Central memory CD8-positive, alpha-beta T cell (primary cell): ENCODE data around the gene PDE6A.

Experiments used
- ATAC-seq: fragments of 150-1000 bp; cut with Tn5 transposase; replicated peaks from 2 replicates; pipeline ENCODE4 v1.10.0; 2022; ENCODE audit warnings: mild to moderate bottlenecking, moderate FRiP score, moderate number of reproducible peaks; ENCODE audit not compliant: poor library complexity, severe bottlenecking; ENCODE audit errors: extremely low read depth
- DNase-seq, 2 donors: peaks; one replicate each; pipeline ENCODE4 v3.0.0; 2021; ENCODE audit warnings: low spot score in 2 of 2
- H3K27ac Mint-ChIP-seq: one replicate; pipeline ENCODE4 v1.8.0; 2022; ENCODE audit warnings: low read depth, mild to moderate bottlenecking, moderate library complexity, mixed read lengths
- H3K27me3 Mint-ChIP-seq: one replicate; pipeline ENCODE4 v1.8.0; 2022; ENCODE audit warnings: mixed read lengths
- H3K36me3 Mint-ChIP-seq: one replicate; pipeline ENCODE4 v1.8.0; 2022; ENCODE audit warnings: mild to moderate bottlenecking, moderate library complexity, mixed read lengths; ENCODE audit not compliant: insufficient read depth
- H3K4me1 Mint-ChIP-seq: one replicate; pipeline ENCODE4 v1.8.0; 2022; ENCODE audit warnings: mixed read lengths
- H3K4me3 Mint-ChIP-seq: one replicate; pipeline ENCODE4 v1.8.0; 2022; ENCODE audit warnings: mild to moderate bottlenecking, moderate library complexity, mixed read lengths
- H3K9me3 Mint-ChIP-seq: one replicate; pipeline ENCODE4 v1.8.0; 2022; ENCODE audit warnings: mixed read lengths

Gene PDE6A

GRCh38 chr5:149857499-149857898 is 87.1 kb downstream of the PDE6A start:
- DNase-seq (no peak), ATAC-seq (no peak)
- Mint-ChIP-seq H3K36me3 (peaks cover 1% of the 10 kb centered on the region), H3K9me3 (no peaks in the 10 kb centered on the region), H3K27ac (no peak overlapping the region), H3K4me1 (peaks cover 10% of the 10 kb centered on the region), H3K4me3 (no peak overlapping the region), H3K27me3 (no peaks in the 10 kb centered on the region)

GRCh38 chr5:149855366-149855765 is 89.2 kb downstream of the PDE6A start:
- no peak overlapping the region for H3K27ac Mint-ChIP-seq
- no peaks in the 10 kb centered on the region for H3K9me3 Mint-ChIP-seq
- no peaks in the 10 kb centered on the region for H3K4me1 Mint-ChIP-seq
- no peak for DNase-seq
- H3K4me3 Mint-ChIP-seq = no peak overlapping the region
- peaks cover 3% of the 10 kb centered on the region for H3K36me3 Mint-ChIP-seq
- no peak for ATAC-seq
- H3K27me3 Mint-ChIP-seq = no peaks in the 10 kb centered on the region

- DNase-seq (no peak), ATAC-seq (no peak)
- Mint-ChIP-seq H3K27ac (no peak overlapping the region), H3K4me1 (no peaks in the 10 kb centered on the region), H3K36me3 (peaks cover 3% of the 10 kb centered on the region), H3K27me3 (no peaks in the 10 kb centered on the region), H3K4me3 (no peak overlapping the region), H3K9me3 (no peaks in the 10 kb centered on the region)
These were observed 89.7 kb downstream of the PDE6A start for GRCh38 chr5:149854866-149855265.

- H3K36me3 Mint-ChIP-seq = peaks cover 3% of the 10 kb centered on the region
- H3K9me3 Mint-ChIP-seq = no peaks in the 10 kb centered on the region
- ATAC-seq = no peak
- no peak for DNase-seq
- H3K4me1 Mint-ChIP-seq = no peaks in the 10 kb centered on the region
- no peak overlapping the region for H3K4me3 Mint-ChIP-seq
- no peaks in the 10 kb centered on the region for H3K27me3 Mint-ChIP-seq
- no peak overlapping the region for H3K27ac Mint-ChIP-seq
These were observed 90.9 kb downstream of the PDE6A start for GRCh38 chr5:149853701-149854100.

GRCh38 chr5:149853331-149853648 is 91.3 kb downstream of the PDE6A start:
- H3K27ac Mint-ChIP-seq = no peak overlapping the region
- H3K36me3 Mint-ChIP-seq = peaks cover 3% of the 10 kb centered on the region
- no peaks in the 10 kb centered on the region for H3K27me3 Mint-ChIP-seq
- H3K4me3 Mint-ChIP-seq = no peak overlapping the region
- DNase-seq (no peak), ATAC-seq (no peak)
- H3K9me3 Mint-ChIP-seq = no peaks in the 10 kb centered on the region
- H3K4me1 Mint-ChIP-seq = no peaks in the 10 kb centered on the region

GRCh38 chr5:149852641-149853330 is 91.8 kb downstream of the PDE6A start:
- Mint-ChIP-seq H3K36me3 (peaks cover 3% of the 10 kb centered on the region), H3K27me3 (no peaks in the 10 kb centered on the region), H3K4me3 (no peak overlapping the region), H3K27ac (no peak overlapping the region), H3K9me3 (no peaks in the 10 kb centered on the region), H3K4me1 (no peaks in the 10 kb centered on the region)
- DNase-seq = no peak
- no peak for ATAC-seq

- Mint-ChIP-seq H3K27me3 (no peaks in the 10 kb centered on the region), H3K36me3 (peaks cover 3% of the 10 kb centered on the region), H3K4me1 (no peaks in the 10 kb centered on the region), H3K4me3 (no peak overlapping the region), H3K9me3 (no peaks in the 10 kb centered on the region), H3K27ac (no peak overlapping the region)
- DNase-seq (no peak), ATAC-seq (no peak)
These were observed 93.4 kb downstream of the PDE6A start for GRCh38 chr5:149851211-149851610.

- Mint-ChIP-seq H3K36me3 (peaks cover 3% of the 10 kb centered on the region), H3K9me3 (no peaks in the 10 kb centered on the region), H3K4me1 (no peaks in the 10 kb centered on the region), H3K4me3 (no peak overlapping the region), H3K27ac (no peak overlapping the region), H3K27me3 (no peaks in the 10 kb centered on the region)
- no peak for ATAC-seq
- no peak for DNase-seq
These were observed 94.4 kb downstream of the PDE6A start for GRCh38 chr5:149849966-149850910.

- H3K27ac Mint-ChIP-seq = no peak overlapping the region
- no peak overlapping the region for H3K4me3 Mint-ChIP-seq
- peaks cover 3% of the 10 kb centered on the region for H3K36me3 Mint-ChIP-seq
- ATAC-seq (no peak), DNase-seq (no peak)
- no peaks in the 10 kb centered on the region for H3K9me3 Mint-ChIP-seq
- H3K4me1 Mint-ChIP-seq = no peaks in the 10 kb centered on the region
- H3K27me3 Mint-ChIP-seq = no peaks in the 10 kb centered on the region
These were observed 95.2 kb downstream of the PDE6A start for GRCh38 chr5:149849280-149849965.

GRCh38 chr5:149847611-149848010 is 97.0 kb downstream of the PDE6A start:
- H3K27me3 Mint-ChIP-seq = no peaks in the 10 kb centered on the region
- H3K36me3 Mint-ChIP-seq = peaks cover 2% of the 10 kb centered on the region
- ATAC-seq = no peak
- H3K4me3 Mint-ChIP-seq = no peak overlapping the region
- H3K4me1 Mint-ChIP-seq = no peaks in the 10 kb centered on the region
- no peak for DNase-seq
- no peaks in the 10 kb centered on the region for H3K9me3 Mint-ChIP-seq
- H3K27ac Mint-ChIP-seq = peak overlapping the region; percentile 60

GRCh38 chr5:149846021-149846420 is 98.6 kb downstream of the PDE6A start:
- Mint-ChIP-seq H3K36me3 (no peaks in the 10 kb centered on the region), H3K4me1 (no peaks in the 10 kb centered on the region), H3K9me3 (no peaks in the 10 kb centered on the region), H3K27me3 (no peaks in the 10 kb centered on the region), H3K27ac (no peak overlapping the region), H3K4me3 (no peak overlapping the region)
- DNase-seq = no peak
- ATAC-seq = no peak

- H3K4me3 Mint-ChIP-seq = no peak overlapping the region
- no peak overlapping the region for H3K27ac Mint-ChIP-seq
- DNase-seq (no peak), ATAC-seq (no peak)
- no peaks in the 10 kb centered on the region for H3K36me3 Mint-ChIP-seq
- H3K4me1 Mint-ChIP-seq = no peaks in the 10 kb centered on the region
- H3K9me3 Mint-ChIP-seq = no peaks in the 10 kb centered on the region
- no peaks in the 10 kb centered on the region for H3K27me3 Mint-ChIP-seq
These were observed 99.0 kb downstream of the PDE6A start for GRCh38 chr5:149845601-149846000.
